ENCODE data around the gene GNAI3. TPM values are rescaled to one million over a fixed set of nuclear protein-coding genes. Genes with fewer than 3 reads are reported as not detected.
A peak's percentile ranks its signal among the peaks of the same experiment; 100 is the strongest.

The GNAI3 gene
- total RNA-seq, 1 donor from 2014 or later, result 7.6 TPM

GRCh38 chr1:109620401-109620791, 72.0 kb downstream of the GNAI3 start:
- DNase-seq (ENCODE audit: extremely low spot score, unreplicated experiment), result peak; percentile 85
- Mint-ChIP-seq H3K27me3 (ENCODE audit: unreplicated experiment) (no peaks in the 10 kb centered on the region), H3K4me3 (ENCODE audit: unreplicated experiment) (peak overlapping the region; percentile 95), H3K36me3 (ENCODE audit: unreplicated experiment) (no peaks in the 10 kb centered on the region), H3K4me1 (ENCODE audit: unreplicated experiment) (peaks cover 47% of the 10 kb centered on the region), H3K9me3 (ENCODE audit: unreplicated experiment) (no peaks in the 10 kb centered on the region), H3K27ac (ENCODE audit: unreplicated experiment) (peak overlapping the region; percentile 97)
- no peak for TF ChIP-seq CTCF (IDR thresholded peaks at IDR 0.05)

GRCh38 chr1:109620841-109621286, 72.4 kb downstream of the GNAI3 start:
- Mint-ChIP-seq H3K36me3 (ENCODE audit: unreplicated experiment) (peaks cover 1% of the 10 kb centered on the region), H3K4me3 (ENCODE audit: unreplicated experiment) (peak overlapping the region; percentile 95), H3K27me3 (ENCODE audit: unreplicated experiment) (no peaks in the 10 kb centered on the region), H3K4me1 (ENCODE audit: unreplicated experiment) (peaks cover 48% of the 10 kb centered on the region), H3K27ac (ENCODE audit: unreplicated experiment) (peak overlapping the region; percentile 97), H3K9me3 (ENCODE audit: unreplicated experiment) (no peaks in the 10 kb centered on the region)
- DNase-seq (ENCODE audit: extremely low spot score, unreplicated experiment), result peak; percentile 95
- TF ChIP-seq CTCF (IDR thresholded peaks at IDR 0.05), result no peak

GRCh38 chr1:109621379-109622136, 73.1 kb downstream of the GNAI3 start:
- DNase-seq (ENCODE audit: extremely low spot score, unreplicated experiment), result peak; percentile 67
- H3K9me3 Mint-ChIP-seq (ENCODE audit: unreplicated experiment), result no peaks in the 10 kb centered on the region
- no peaks in the 10 kb centered on the region for H3K27me3 Mint-ChIP-seq (ENCODE audit: unreplicated experiment)
- H3K27ac Mint-ChIP-seq (ENCODE audit: unreplicated experiment), result peak overlapping the region; percentile 58
- peaks cover 48% of the 10 kb centered on the region for H3K4me1 Mint-ChIP-seq (ENCODE audit: unreplicated experiment)
- peak overlapping the region; percentile 95 for H3K4me3 Mint-ChIP-seq (ENCODE audit: unreplicated experiment)
- H3K36me3 Mint-ChIP-seq (ENCODE audit: unreplicated experiment), result peaks cover 7% of the 10 kb centered on the region
- TF ChIP-seq CTCF (IDR thresholded peaks at IDR 0.05), result no peak

GRCh38 chr1:109622137-109622892, 73.9 kb downstream of the GNAI3 start:
- DNase-seq (ENCODE audit: extremely low spot score, unreplicated experiment), result peak; percentile 69
- Mint-ChIP-seq H3K27me3 (ENCODE audit: unreplicated experiment) (no peaks in the 10 kb centered on the region), H3K4me3 (ENCODE audit: unreplicated experiment) (peak overlapping the region; percentile 95), H3K27ac (ENCODE audit: unreplicated experiment) (peak overlapping the region; percentile 58), H3K4me1 (ENCODE audit: unreplicated experiment) (peaks cover 46% of the 10 kb centered on the region), H3K36me3 (ENCODE audit: unreplicated experiment) (peaks cover 8% of the 10 kb centered on the region), H3K9me3 (ENCODE audit: unreplicated experiment) (no peaks in the 10 kb centered on the region)
- no peak for TF ChIP-seq CTCF (IDR thresholded peaks at IDR 0.05)

- Mint-ChIP-seq H3K9me3 (ENCODE audit: unreplicated experiment) (no peaks in the 10 kb centered on the region), H3K27me3 (ENCODE audit: unreplicated experiment) (no peaks in the 10 kb centered on the region), H3K4me3 (ENCODE audit: unreplicated experiment) (no peak overlapping the region), H3K36me3 (ENCODE audit: unreplicated experiment) (peaks cover 14% of the 10 kb centered on the region), H3K27ac (ENCODE audit: unreplicated experiment) (peak overlapping the region; percentile 1), H3K4me1 (ENCODE audit: unreplicated experiment) (peaks cover 45% of the 10 kb centered on the region)
- no peak for TF ChIP-seq CTCF (IDR thresholded peaks at IDR 0.05)
- DNase-seq (ENCODE audit: extremely low spot score, unreplicated experiment), result peak; percentile 64
Measured at GRCh38 chr1:109622895-109623294, 74.5 kb downstream of the GNAI3 start.

All from osteocyte (in vitro differentiated cells).